Mesendoderm (in vitro differentiated cells): ENCODE data around the gene TAOK3.
A peak's percentile ranks its signal among the peaks of the same experiment; 100 is the strongest.

Experiments used
- DNase-seq: peaks from one replicate; pipeline ENCODE4 v3.0.0; 2013
- H2AK5ac ChIP-seq: 2 replicates; pipeline ENCODE4 v1.6.1; 2013; ENCODE audit warnings: low read length, inconsistent platforms
- H2BK120ac ChIP-seq: 2 replicates; pipeline ENCODE4 v1.6.1; 2013; ENCODE audit warnings: low read depth, mild to moderate bottlenecking, low read length, moderate library complexity, mixed read lengths
- H2BK15ac ChIP-seq: replicated peaks from 2 replicates; pipeline ENCODE4 v1.6.1; 2013; ENCODE audit warnings: low read depth, mild to moderate bottlenecking, moderate library complexity
- H2BK5ac ChIP-seq: 2 replicates; pipeline ENCODE4 v1.6.1; 2013; ENCODE audit warnings: low read length, inconsistent platforms
- H3K18ac ChIP-seq: 2 replicates; pipeline ENCODE4 v1.6.1; 2013; ENCODE audit warnings: mild to moderate bottlenecking, low read length, mixed read lengths
- H3K23ac ChIP-seq: one replicate; pipeline ENCODE4 v1.6.1; 2013; ENCODE audit warnings: low read length
- H3K27ac ChIP-seq: 2 replicates; pipeline ENCODE4 v1.5.1; 2013; ENCODE audit warnings: low read depth, mild to moderate bottlenecking, inconsistent platforms, low read length, moderate library complexity
- H3K27me3 ChIP-seq: 2 replicates; pipeline ENCODE4 v1.6.1; 2013; ENCODE audit warnings: low read length, control low read depth, mild to moderate bottlenecking, inconsistent platforms; ENCODE audit not compliant: insufficient read depth, poor library complexity
- H3K36me3 ChIP-seq: 2 replicates; pipeline ENCODE4 v1.6.1; 2013; ENCODE audit warnings: low read length, inconsistent platforms; ENCODE audit not compliant: control insufficient read depth, insufficient read depth
- H3K4ac ChIP-seq: one replicate; pipeline ENCODE4 v1.6.1; 2013; ENCODE audit warnings: low read depth, mild to moderate bottlenecking, low read length, moderate library complexity
- H3K4me1 ChIP-seq: 2 replicates; pipeline ENCODE4 v1.6.1; 2013; ENCODE audit warnings: low read depth, low read length, inconsistent platforms; ENCODE audit not compliant: control insufficient read depth
- H3K4me2 ChIP-seq: 2 replicates; pipeline ENCODE4 v1.6.1; 2013; ENCODE audit warnings: low read length
- H3K4me3 ChIP-seq: 2 replicates; pipeline ENCODE4 v1.5.1; 2013; ENCODE audit warnings: mild to moderate bottlenecking, low read length
- H3K56ac ChIP-seq: one replicate; pipeline ENCODE4 v1.6.1; 2013; ENCODE audit warnings: low read length
- H3K79me1 ChIP-seq: 2 replicates; pipeline ENCODE4 v1.6.1; 2013; ENCODE audit warnings: low read length, inconsistent platforms
- H3K79me2 ChIP-seq: 2 replicates; pipeline ENCODE4 v1.6.1; 2013; ENCODE audit warnings: mild to moderate bottlenecking, low read length; ENCODE audit not compliant: control insufficient read depth, insufficient read depth
- H3K9ac ChIP-seq: 2 replicates; pipeline ENCODE4 v1.6.1; 2013; ENCODE audit warnings: low read length, inconsistent platforms
- H4K5ac ChIP-seq: one replicate; pipeline ENCODE4 v1.6.1; 2013; ENCODE audit warnings: low read length
- H4K8ac ChIP-seq: one replicate; pipeline ENCODE4 v1.6.1; 2013; ENCODE audit warnings: low read depth, mild to moderate bottlenecking, control low read depth, low read length, moderate library complexity
- WGBS: extraction: QIAGEN DNeasy Blood & Tissue Kit; methylation state at CpG from one replicate; pipeline ENCODE4 v1.1.7; 2013; ENCODE audit warnings: low lambda C conversion rate, missing lambda C conversion rate; ENCODE audit not compliant: insufficient coverage; ENCODE audit errors: extremely low coverage; 5-methylcytosine and 5-hydroxymethylcytosine counted together

The TAOK3 gene

DNA sequence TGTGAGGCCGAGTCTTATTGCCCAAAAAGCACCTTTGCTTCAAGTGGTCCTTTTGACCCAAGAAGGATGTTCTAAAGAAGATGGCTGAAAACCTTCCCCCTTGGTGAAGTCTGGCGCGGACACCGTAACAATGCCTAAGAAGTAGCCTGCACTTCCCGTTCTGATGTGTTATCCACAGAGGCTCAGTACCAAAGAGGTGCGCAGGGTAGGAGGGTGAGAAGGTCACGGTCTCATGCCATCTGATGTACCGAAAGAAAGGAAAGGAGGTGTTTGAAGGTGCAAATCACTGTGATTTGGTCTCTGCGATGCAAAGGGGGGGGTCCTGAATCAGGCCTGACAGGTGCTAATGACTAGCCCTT, 226.9 kb downstream of the TAOK3 start:
- Histone ChIP-seq H2BK5ac (no peak overlapping the region), H3K18ac (no peak overlapping the region), H4K5ac (no peak overlapping the region), H3K4me2 (no peak overlapping the region), H3K4me3 (no peak overlapping the region), H2BK120ac (no peak overlapping the region), H2BK15ac (no peak overlapping the region), H3K4ac (no peak overlapping the region), H3K23ac (no peak overlapping the region), H3K79me2 (no peaks in the 10 kb centered on the region), H3K27ac (no peak overlapping the region), H3K9ac (no peak overlapping the region), H3K79me1 (peaks cover 2% of the 10 kb centered on the region), H3K56ac (no peak overlapping the region), H3K27me3 (no peaks in the 10 kb centered on the region), H2AK5ac (no peak overlapping the region), H3K4me1 (no peaks in the 10 kb centered on the region), H4K8ac (no peak overlapping the region), H3K36me3 (peaks cover 13% of the 10 kb centered on the region)
- no peak for DNase-seq
- WGBS = no CpG with 5 or more reads among the region's 9 CpGs

DNA sequence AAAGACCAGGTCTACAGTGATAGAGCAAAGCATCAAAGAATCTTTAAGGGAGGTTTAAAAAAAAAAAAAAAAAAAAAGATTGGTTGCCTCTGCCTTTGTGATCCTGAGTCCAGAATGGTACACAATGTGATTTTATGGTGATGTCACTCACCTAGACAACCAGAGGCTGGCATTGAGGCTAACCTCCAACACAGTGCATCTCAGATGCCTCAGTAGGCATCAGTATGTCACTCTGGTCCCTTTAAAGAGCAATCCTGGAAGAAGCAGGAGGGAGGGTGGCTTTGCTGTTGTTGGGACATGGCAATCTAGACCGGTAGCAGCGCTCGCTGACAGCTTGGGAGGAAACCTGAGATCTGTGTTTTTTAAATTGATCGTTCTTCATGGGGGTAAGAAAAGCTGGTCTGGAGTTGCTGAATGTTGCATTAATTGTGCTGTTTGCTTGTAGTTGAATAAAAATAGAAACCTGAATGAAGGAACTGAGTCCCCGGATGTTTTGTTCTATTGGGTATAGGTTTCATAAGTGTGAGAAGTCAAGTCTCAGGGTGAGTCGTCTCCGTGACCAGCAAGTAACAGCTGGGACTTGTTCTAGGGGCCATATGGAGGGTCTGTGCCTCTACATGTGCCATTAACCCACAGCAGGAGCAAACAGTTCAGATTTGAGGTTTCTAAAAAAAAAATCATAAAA, 227.5 kb downstream of the TAOK3 start:
- Histone ChIP-seq H3K56ac (no peak overlapping the region), H3K4me1 (no peaks in the 10 kb centered on the region), H2BK15ac (no peak overlapping the region), H2BK5ac (no peak overlapping the region), H3K18ac (no peak overlapping the region), H3K27ac (no peak overlapping the region), H3K4ac (no peak overlapping the region), H4K8ac (no peak overlapping the region), H3K79me1 (peaks cover 2% of the 10 kb centered on the region), H4K5ac (no peak overlapping the region), H3K4me3 (no peak overlapping the region), H3K79me2 (no peaks in the 10 kb centered on the region), H3K23ac (no peak overlapping the region), H2AK5ac (no peak overlapping the region), H3K27me3 (no peaks in the 10 kb centered on the region), H3K36me3 (peaks cover 14% of the 10 kb centered on the region), H3K4me2 (no peak overlapping the region), H3K9ac (no peak overlapping the region), H2BK120ac (no peak overlapping the region)
- no CpG with 5 or more reads among the region's 7 CpGs for WGBS
- DNase-seq = no peak

DNA sequence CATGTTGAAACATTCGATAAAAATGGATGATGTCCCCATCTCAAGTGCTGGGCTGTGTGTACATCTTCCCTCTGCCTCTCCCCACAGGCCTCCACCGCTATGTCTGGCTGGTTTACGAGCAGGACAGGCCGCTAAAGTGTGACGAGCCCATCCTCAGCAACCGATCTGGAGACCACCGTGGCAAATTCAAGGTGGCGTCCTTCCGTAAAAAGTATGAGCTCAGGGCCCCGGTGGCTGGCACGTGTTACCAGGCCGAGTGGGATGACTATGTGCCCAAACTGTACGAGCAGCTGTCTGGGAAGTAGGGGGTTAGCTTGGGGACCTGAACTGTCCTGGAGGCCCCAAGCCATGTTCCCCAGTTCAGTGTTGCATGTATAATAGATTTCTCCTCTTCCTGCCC, 228.2 kb downstream of the TAOK3 start:
- Histone ChIP-seq H2AK5ac (no peak overlapping the region), H2BK15ac (no peak overlapping the region), H3K4me2 (no peak overlapping the region), H3K27ac (no peak overlapping the region), H3K79me1 (peaks cover 2% of the 10 kb centered on the region), H3K9ac (no peak overlapping the region), H3K79me2 (no peaks in the 10 kb centered on the region), H3K4ac (no peak overlapping the region), H4K8ac (no peak overlapping the region), H3K4me3 (no peak overlapping the region), H3K36me3 (peaks cover 14% of the 10 kb centered on the region), H3K27me3 (no peaks in the 10 kb centered on the region), H2BK120ac (no peak overlapping the region), H3K56ac (no peak overlapping the region), H3K4me1 (no peaks in the 10 kb centered on the region), H3K18ac (no peak overlapping the region), H2BK5ac (no peak overlapping the region), H3K23ac (no peak overlapping the region), H4K5ac (no peak overlapping the region)
- no peak for DNase-seq
- WGBS = no CpG with 5 or more reads among the region's 13 CpGs

DNA sequence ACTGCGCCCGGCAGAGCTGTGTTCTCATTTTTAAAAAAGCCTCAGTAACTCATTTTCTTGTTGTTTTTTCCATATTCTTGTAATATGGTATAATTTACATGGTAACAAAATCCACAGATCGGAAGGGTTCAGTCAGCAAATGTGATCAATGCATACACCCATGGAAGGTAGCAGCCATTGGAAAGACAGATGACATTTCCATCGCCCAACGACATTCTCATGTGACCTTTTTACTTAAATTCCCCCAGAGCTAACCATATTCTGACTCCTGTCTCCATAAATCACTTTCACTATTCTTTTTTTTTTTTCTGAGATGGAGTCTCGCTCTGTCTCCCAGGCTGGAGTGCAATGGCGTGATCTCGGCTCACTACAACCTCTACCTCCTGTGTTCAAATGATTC, 231.9 kb downstream of the TAOK3 start:
- Histone ChIP-seq H4K8ac (no peak overlapping the region), H3K18ac (no peak overlapping the region), H3K27me3 (no peaks in the 10 kb centered on the region), H3K23ac (no peak overlapping the region), H3K56ac (no peak overlapping the region), H2AK5ac (no peak overlapping the region), H3K4me2 (no peak overlapping the region), H3K27ac (no peak overlapping the region), H3K4ac (no peak overlapping the region), H3K9ac (no peak overlapping the region), H3K4me3 (no peak overlapping the region), H4K5ac (no peak overlapping the region), H2BK120ac (no peak overlapping the region), H3K36me3 (peaks cover 15% of the 10 kb centered on the region), H3K79me1 (peaks cover 8% of the 10 kb centered on the region), H3K4me1 (no peaks in the 10 kb centered on the region), H2BK15ac (no peak overlapping the region), H2BK5ac (no peak overlapping the region), H3K79me2 (peaks cover 17% of the 10 kb centered on the region)
- no CpG with 5 or more reads among the region's 8 CpGs for WGBS
- no peak for DNase-seq

DNA sequence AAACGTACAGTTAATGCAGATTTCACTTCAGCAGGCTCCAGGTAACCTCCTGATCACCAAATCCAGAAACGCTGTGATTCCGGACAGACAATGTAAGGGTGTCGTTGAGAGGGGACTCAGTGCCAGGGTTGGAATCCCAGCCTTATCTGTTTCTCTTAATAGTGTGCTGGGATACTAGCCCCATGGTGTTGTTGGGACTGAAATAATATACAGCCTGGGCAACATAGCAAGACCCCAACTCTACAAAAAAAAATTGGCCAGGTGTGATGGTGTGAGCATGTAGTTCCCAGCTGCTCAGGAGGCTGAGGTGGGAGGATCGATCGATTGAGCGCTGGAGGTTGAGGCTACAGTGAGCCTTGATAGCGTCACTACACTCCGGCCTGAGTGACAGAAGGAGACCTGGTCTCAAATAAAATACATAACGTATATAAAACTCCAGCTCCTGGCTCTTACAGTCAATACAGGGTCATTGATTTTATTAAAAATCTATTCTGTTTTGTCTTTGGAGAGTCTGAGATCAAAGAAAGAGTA, 235.5 kb downstream of the TAOK3 start:
- Histone ChIP-seq H3K79me2 (peaks cover 17% of the 10 kb centered on the region), H3K27me3 (no peaks in the 10 kb centered on the region), H2BK15ac (no peak overlapping the region), H2BK120ac (no peak overlapping the region), H3K56ac (peak overlapping the region; percentile 98), H3K4me3 (peak overlapping the region; percentile 83), H2AK5ac (peak overlapping the region; percentile 67), H3K4me2 (peak overlapping the region; percentile 92), H2BK5ac (no peak overlapping the region), H3K4ac (no peak overlapping the region), H3K4me1 (no peaks in the 10 kb centered on the region), H4K5ac (no peak overlapping the region), H3K27ac (no peak overlapping the region), H3K36me3 (peaks cover 4% of the 10 kb centered on the region), H3K79me1 (peaks cover 6% of the 10 kb centered on the region), H3K18ac (no peak overlapping the region), H3K9ac (peak overlapping the region; percentile 97), H4K8ac (no peak overlapping the region), H3K23ac (peak overlapping the region; percentile 20)
- no peak for DNase-seq
- no CpG with 5 or more reads among the region's 10 CpGs for WGBS

DNA sequence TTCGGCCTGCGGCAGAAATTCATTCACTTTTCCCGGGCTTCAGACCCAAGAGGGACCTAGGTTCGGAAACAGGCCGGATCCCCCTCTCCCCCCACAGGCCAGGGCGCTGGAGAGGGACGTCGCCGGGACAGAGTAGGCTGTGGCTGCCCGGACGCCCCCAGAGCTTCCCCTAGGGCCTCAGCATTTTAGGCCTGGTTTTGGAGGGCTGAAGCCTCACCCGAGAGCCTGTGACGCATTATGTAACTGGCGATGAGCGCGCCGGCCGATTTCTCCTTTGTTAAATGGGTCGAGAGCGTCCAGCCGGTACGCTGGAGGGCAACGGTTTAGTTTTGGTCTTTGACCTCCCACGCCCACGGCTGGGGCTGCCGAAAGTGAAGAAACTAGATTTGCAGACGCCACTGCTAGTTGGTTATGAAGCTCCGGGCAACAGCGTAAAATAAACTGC, 236.1 kb downstream of the TAOK3 start:
- H3K4me2 ChIP-seq = peak overlapping the region; percentile 92
- H3K27ac ChIP-seq = no peak overlapping the region
- peaks cover 17% of the 10 kb centered on the region for H3K79me2 ChIP-seq
- peak overlapping the region; percentile 23 for H3K18ac ChIP-seq
- no peak overlapping the region for H4K5ac ChIP-seq
- H2BK120ac ChIP-seq = no peak overlapping the region
- H3K4ac ChIP-seq = peak overlapping the region; percentile 81
- no CpG with 5 or more reads among the region's 29 CpGs for WGBS
- no peak overlapping the region for H4K8ac ChIP-seq
- peak; percentile 71 for DNase-seq
- H2BK15ac ChIP-seq = no peak overlapping the region
- H3K36me3 ChIP-seq = peaks cover 4% of the 10 kb centered on the region
- peak overlapping the region; percentile 20 for H3K23ac ChIP-seq
- no peaks in the 10 kb centered on the region for H3K27me3 ChIP-seq
- peaks cover 6% of the 10 kb centered on the region for H3K79me1 ChIP-seq
- no peak overlapping the region for H2AK5ac ChIP-seq
- H2BK5ac ChIP-seq = no peak overlapping the region
- H3K4me1 ChIP-seq = no peaks in the 10 kb centered on the region
- peak overlapping the region; percentile 98 for H3K56ac ChIP-seq
- peak overlapping the region; percentile 83 for H3K4me3 ChIP-seq
- H3K9ac ChIP-seq = peak overlapping the region; percentile 97
